ENCODE results near the gene ENPP3. TPM values are rescaled to one million over a fixed set of nuclear protein-coding genes. Genes with fewer than 3 reads are reported as not detected.

The ENPP3 gene
- total and polyA plus RNA-seq, 2 experiments from 2014 or later, result not detected

DNA sequence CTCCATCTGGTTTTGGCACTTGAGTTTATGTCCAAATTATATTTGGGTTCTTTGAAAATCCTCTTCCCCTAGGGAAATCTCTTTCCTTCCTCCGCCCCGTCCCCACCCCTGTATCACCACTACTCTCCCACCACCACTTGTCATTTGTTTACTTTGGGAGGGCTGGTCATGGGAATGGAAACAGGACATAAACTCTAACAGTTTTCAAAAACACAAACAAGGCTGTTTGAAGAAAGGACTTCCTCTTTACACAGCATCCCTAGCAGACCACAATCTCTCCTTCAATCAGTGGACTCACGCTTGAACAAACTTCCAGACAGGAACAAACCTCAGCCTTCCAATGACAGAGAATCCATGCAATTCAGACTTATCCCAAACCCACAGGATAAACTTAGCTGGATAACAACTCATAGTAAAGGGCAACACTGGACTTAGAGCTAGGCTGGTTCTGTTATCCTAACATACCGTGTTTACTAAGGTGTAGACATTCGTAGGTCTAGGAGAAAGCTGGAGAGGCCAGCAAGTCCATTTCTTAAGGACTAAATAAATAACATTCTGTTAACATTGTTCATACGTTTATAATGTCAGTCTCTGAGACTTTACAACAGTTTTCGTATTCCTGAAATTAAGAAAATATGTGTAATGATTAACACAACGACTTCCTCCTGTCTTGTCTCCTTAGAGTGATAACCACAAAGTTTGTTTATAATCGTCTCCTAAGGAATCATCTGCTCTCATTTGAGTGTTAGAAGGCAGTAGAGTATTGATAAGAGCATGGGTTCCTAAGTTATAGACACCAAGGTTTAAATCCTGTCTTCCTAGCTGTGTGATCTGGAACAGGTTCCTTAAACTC is 117.8 kb downstream of the ENPP3 start:
- no peak for ATAC-seq
- no peaks in the 10 kb centered on the region for H4K20me1 ChIP-seq (replicated peaks; ENCODE audit: insufficient read depth)
- no peaks in the 10 kb centered on the region; the same call in 2 of the 3 replicates for H3K9me3 Mint-ChIP-seq
- no peak for DNase-seq (ENCODE audit: low spot score)
- no peak overlapping the region for H3K4me3 Mint-ChIP-seq
- no peaks in the 10 kb centered on the region for H3K36me3 ChIP-seq (ENCODE audit: insufficient read depth)
- no peak overlapping the region for H3K4me2 ChIP-seq
- peaks cover 2% of the 10 kb centered on the region for H3K27me3 Mint-ChIP-seq (ENCODE audit: insufficient read depth, low read depth, poor library complexity)
- TF ChIP-seq ZNF331 (CRISPR knock-in tag; IDR thresholded peaks at IDR 0.05; ENCODE audit: low read depth) (no peak), POLR2AphosphoS5 (IDR thresholded peaks at IDR 0.05; ENCODE audit: low read depth) (no peak), CREB1 (CRISPR knock-in tag; IDR thresholded peaks at IDR 0.05; ENCODE audit: low read depth) (no peak), EZH2 (IDR thresholded peaks at IDR 0.05; ENCODE audit: low read depth, unreplicated experiment) (no peak), JUNB (IDR thresholded peaks at IDR 0.05; ENCODE audit: unreplicated experiment) (no peak), ZNF114 (CRISPR knock-in tag; IDR thresholded peaks at IDR 0.05) (no peak), EZH2phosphoT487 (IDR thresholded peaks at IDR 0.05; ENCODE audit: unreplicated experiment) (no peak)
- TF ChIP-seq, protein P1, sequence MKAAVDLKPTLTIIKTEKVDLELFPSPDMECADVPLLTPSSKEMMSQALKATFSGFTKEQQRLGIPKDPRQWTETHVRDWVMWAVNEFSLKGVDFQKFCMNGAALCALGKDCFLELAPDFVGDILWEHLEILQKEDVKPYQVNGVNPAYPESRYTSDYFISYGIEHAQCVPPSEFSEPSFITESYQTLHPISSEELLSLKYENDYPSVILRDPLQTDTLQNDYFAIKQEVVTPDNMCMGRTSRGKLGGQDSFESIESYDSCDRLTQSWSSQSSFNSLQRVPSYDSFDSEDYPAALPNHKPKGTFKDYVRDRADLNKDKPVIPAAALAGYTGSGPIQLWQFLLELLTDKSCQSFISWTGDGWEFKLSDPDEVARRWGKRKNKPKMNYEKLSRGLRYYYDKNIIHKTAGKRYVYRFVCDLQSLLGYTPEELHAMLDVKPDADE (IDR thresholded peaks at IDR 0.05), result no peak
- TF ChIP-seq, protein P2, sequence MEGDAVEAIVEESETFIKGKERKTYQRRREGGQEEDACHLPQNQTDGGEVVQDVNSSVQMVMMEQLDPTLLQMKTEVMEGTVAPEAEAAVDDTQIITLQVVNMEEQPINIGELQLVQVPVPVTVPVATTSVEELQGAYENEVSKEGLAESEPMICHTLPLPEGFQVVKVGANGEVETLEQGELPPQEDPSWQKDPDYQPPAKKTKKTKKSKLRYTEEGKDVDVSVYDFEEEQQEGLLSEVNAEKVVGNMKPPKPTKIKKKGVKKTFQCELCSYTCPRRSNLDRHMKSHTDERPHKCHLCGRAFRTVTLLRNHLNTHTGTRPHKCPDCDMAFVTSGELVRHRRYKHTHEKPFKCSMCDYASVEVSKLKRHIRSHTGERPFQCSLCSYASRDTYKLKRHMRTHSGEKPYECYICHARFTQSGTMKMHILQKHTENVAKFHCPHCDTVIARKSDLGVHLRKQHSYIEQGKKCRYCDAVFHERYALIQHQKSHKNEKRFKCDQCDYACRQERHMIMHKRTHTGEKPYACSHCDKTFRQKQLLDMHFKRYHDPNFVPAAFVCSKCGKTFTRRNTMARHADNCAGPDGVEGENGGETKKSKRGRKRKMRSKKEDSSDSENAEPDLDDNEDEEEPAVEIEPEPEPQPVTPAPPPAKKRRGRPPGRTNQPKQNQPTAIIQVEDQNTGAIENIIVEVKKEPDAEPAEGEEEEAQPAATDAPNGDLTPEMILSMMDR (conservative IDR thresholded peaks at IDR 0.05; ENCODE audit: low read depth in 2 of 2), result no peak
- TF ChIP-seq, protein P3, sequence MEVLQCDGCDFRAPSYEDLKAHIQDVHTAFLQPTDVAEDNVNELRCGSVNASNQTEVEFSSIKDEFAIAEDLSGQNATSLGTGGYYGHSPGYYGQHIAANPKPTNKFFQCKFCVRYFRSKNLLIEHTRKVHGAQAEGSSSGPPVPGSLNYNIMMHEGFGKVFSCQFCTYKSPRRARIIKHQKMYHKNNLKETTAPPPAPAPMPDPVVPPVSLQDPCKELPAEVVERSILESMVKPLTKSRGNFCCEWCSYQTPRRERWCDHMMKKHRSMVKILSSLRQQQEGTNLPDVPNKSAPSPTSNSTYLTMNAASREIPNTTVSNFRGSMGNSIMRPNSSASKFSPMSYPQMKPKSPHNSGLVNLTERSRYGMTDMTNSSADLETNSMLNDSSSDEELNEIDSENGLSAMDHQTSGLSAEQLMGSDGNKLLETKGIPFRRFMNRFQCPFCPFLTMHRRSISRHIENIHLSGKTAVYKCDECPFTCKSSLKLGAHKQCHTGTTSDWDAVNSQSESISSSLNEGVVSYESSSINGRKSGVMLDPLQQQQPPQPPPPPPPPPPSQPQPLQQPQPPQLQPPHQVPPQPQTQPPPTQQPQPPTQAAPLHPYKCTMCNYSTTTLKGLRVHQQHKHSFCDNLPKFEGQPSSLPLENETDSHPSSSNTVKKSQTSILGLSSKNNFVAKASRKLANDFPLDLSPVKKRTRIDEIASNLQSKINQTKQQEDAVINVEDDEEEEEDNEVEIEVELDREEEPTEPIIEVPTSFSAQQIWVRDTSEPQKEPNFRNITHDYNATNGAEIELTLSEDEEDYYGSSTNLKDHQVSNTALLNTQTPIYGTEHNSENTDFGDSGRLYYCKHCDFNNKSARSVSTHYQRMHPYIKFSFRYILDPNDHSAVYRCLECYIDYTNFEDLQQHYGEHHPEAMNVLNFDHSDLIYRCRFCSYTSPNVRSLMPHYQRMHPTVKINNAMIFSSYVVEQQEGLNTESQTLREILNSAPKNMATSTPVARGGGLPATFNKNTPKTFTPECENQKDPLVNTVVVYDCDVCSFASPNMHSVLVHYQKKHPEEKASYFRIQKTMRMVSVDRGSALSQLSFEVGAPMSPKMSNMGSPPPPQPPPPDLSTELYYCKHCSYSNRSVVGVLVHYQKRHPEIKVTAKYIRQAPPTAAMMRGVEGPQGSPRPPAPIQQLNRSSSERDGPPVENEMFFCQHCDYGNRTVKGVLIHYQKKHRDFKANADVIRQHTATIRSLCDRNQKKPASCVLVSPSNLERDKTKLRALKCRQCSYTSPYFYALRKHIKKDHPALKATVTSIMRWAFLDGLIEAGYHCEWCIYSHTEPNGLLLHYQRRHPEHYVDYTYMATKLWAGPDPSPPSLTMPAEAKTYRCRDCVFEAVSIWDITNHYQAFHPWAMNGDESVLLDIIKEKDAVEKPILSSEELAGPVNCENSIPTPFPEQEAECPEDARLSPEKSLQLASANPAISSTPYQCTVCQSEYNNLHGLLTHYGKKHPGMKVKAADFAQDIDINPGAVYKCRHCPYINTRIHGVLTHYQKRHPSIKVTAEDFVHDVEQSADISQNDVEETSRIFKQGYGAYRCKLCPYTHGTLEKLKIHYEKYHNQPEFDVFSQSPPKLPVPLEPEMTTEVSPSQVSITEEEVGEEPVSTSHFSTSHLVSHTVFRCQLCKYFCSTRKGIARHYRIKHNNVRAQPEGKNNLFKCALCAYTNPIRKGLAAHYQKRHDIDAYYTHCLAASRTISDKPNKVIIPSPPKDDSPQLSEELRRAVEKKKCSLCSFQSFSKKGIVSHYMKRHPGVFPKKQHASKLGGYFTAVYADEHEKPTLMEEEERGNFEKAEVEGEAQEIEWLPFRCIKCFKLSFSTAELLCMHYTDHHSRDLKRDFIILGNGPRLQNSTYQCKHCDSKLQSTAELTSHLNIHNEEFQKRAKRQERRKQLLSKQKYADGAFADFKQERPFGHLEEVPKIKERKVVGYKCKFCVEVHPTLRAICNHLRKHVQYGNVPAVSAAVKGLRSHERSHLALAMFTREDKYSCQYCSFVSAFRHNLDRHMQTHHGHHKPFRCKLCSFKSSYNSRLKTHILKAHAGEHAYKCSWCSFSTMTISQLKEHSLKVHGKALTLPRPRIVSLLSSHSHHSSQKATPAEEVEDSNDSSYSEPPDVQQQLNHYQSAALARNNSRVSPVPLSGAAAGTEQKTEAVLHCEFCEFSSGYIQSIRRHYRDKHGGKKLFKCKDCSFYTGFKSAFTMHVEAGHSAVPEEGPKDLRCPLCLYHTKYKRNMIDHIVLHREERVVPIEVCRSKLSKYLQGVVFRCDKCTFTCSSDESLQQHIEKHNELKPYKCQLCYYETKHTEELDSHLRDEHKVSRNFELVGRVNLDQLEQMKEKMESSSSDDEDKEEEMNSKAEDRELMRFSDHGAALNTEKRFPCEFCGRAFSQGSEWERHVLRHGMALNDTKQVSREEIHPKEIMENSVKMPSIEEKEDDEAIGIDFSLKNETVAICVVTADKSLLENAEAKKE (CRISPR knock-in tag; IDR thresholded peaks at IDR 0.05), result no peak
- TF ChIP-seq, protein P4, sequence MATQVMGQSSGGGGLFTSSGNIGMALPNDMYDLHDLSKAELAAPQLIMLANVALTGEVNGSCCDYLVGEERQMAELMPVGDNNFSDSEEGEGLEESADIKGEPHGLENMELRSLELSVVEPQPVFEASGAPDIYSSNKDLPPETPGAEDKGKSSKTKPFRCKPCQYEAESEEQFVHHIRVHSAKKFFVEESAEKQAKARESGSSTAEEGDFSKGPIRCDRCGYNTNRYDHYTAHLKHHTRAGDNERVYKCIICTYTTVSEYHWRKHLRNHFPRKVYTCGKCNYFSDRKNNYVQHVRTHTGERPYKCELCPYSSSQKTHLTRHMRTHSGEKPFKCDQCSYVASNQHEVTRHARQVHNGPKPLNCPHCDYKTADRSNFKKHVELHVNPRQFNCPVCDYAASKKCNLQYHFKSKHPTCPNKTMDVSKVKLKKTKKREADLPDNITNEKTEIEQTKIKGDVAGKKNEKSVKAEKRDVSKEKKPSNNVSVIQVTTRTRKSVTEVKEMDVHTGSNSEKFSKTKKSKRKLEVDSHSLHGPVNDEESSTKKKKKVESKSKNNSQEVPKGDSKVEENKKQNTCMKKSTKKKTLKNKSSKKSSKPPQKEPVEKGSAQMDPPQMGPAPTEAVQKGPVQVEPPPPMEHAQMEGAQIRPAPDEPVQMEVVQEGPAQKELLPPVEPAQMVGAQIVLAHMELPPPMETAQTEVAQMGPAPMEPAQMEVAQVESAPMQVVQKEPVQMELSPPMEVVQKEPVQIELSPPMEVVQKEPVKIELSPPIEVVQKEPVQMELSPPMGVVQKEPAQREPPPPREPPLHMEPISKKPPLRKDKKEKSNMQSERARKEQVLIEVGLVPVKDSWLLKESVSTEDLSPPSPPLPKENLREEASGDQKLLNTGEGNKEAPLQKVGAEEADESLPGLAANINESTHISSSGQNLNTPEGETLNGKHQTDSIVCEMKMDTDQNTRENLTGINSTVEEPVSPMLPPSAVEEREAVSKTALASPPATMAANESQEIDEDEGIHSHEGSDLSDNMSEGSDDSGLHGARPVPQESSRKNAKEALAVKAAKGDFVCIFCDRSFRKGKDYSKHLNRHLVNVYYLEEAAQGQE (IDR thresholded peaks at IDR 0.05; ENCODE audit: unreplicated experiment), result no peak
- H3K9me2 ChIP-seq (ENCODE audit: insufficient read depth), result no peaks in the 10 kb centered on the region
- H3F3A ChIP-seq (replicated peaks; ENCODE audit: low read depth), result no peaks in the 10 kb centered on the region
- no peak overlapping the region for H3K4me3 ChIP-seq
- no peaks in the 10 kb centered on the region for H3K79me2 ChIP-seq (replicated peaks; ENCODE audit: insufficient read depth)
- no peaks in the 10 kb centered on the region for H3K27me3 ChIP-seq (ENCODE audit: insufficient read depth)
- H3K36me3 Mint-ChIP-seq (ENCODE audit: low read depth), result no peaks in the 10 kb centered on the region
- no peak overlapping the region for H3K27ac Mint-ChIP-seq
- H3K4me1 Mint-ChIP-seq, result no peaks in the 10 kb centered on the region
- peak overlapping the region; percentile 53; the same call in 1 of the 2 replicates for H2AFZ ChIP-seq
- H3K4me1 ChIP-seq (ENCODE audit: insufficient read depth), result no peaks in the 10 kb centered on the region
- no peak overlapping the region for H3K27ac ChIP-seq (ENCODE audit: low read depth)
